ENCODE data around the gene SLC47A1. TPM values are rescaled to one million over a fixed set of nuclear protein-coding genes. Genes with fewer than 3 reads are reported as not detected.

SLC47A1 gene
- total RNA-seq, 3 donors from 2014 or later (not counting 1 experiment from before 2014, with no cell fraction given): 0.29 to 1.3 (median 0.45) TPM

GRCh38 chr17:19487024-19487600 lies 46.5 kb upstream of the SLC47A1 start:
- Mint-ChIP-seq H3K36me3 (no peaks in the 10 kb centered on the region), H3K9me3 (no peaks in the 10 kb centered on the region), H3K27ac (no peak overlapping the region), H3K4me3 (no peak overlapping the region), H3K27me3 (ENCODE audit: low read depth in 2 of 2) (peaks cover 0 to 6% of the 10 kb centered on the region in 2 donors), H3K4me1 (no peaks in the 10 kb centered on the region)
- Histone ChIP-seq H3K36me3 (ENCODE audit: control insufficient read depth, insufficient read depth, low read length) (no peaks in the 10 kb centered on the region), H3K4me1 (ENCODE audit: control insufficient read depth, insufficient read depth, low read length) (no peaks in the 10 kb centered on the region), H3K4me3 (ENCODE audit: low read length) (no peak overlapping the region), H3K9me3 (ENCODE audit: control insufficient read depth, insufficient read depth, low read length) (no peaks in the 10 kb centered on the region), H3K27ac (ENCODE audit: low read length) (no peak overlapping the region), H3K27me3 (ENCODE audit: control insufficient read depth, insufficient read depth, low read length) (no peaks in the 10 kb centered on the region)
- DNase-seq (no peak), ATAC-seq (no peak)
- intact Hi-C loops (cut with micrococcal nuclease): no loop called here
- TF ChIP-seq CTCF (IDR thresholded peaks at IDR 0.05): no peak
- 83% methylated on average over 12 of the region's 12 CpGs for WGBS (ENCODE audit: insufficient coverage)

DNA sequence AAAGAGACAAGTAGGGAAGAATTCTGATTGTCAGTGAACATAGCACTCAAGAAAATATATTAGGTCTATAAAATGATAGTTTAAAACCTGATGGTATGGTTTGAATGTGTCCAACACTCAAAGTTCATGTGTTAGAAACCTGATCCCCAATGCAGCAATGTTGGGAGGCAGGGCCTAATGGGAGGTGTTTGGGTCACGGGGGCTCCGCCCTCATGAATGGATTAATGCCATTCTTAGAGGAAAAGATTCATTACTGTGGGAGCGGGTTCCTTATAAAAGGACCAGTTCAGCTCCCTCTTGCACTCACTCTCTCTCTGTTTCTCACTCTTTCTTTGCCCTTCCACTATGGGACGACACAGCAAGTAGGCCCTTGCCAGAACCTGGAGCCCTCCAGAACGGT lies 41.5 kb upstream of the SLC47A1 start:
- no peak for TF ChIP-seq CTCF (IDR thresholded peaks at IDR 0.05)
- Histone ChIP-seq H3K27me3 (ENCODE audit: control insufficient read depth, insufficient read depth, low read length) (no peaks in the 10 kb centered on the region), H3K36me3 (ENCODE audit: control insufficient read depth, insufficient read depth, low read length) (no peaks in the 10 kb centered on the region), H3K4me3 (ENCODE audit: low read length) (no peak overlapping the region), H3K4me1 (ENCODE audit: control insufficient read depth, insufficient read depth, low read length) (no peaks in the 10 kb centered on the region), H3K9me3 (ENCODE audit: control insufficient read depth, insufficient read depth, low read length) (no peaks in the 10 kb centered on the region), H3K27ac (ENCODE audit: low read length) (no peak overlapping the region)
- intact Hi-C loops (cut with micrococcal nuclease): no loop called here
- Mint-ChIP-seq H3K9me3 (no peaks in the 10 kb centered on the region), H3K4me1 (no peaks in the 10 kb centered on the region), H3K4me3 (no peak overlapping the region), H3K27ac (no peak overlapping the region), H3K36me3 (no peaks in the 10 kb centered on the region), H3K27me3 (ENCODE audit: low read depth in 2 of 2) (no peaks in the 10 kb centered on the region)
- ATAC-seq: no peak
- DNase-seq: no peak
- WGBS (ENCODE audit: insufficient coverage): 86% methylated on average over 2 of the region's 5 CpGs

DNA sequence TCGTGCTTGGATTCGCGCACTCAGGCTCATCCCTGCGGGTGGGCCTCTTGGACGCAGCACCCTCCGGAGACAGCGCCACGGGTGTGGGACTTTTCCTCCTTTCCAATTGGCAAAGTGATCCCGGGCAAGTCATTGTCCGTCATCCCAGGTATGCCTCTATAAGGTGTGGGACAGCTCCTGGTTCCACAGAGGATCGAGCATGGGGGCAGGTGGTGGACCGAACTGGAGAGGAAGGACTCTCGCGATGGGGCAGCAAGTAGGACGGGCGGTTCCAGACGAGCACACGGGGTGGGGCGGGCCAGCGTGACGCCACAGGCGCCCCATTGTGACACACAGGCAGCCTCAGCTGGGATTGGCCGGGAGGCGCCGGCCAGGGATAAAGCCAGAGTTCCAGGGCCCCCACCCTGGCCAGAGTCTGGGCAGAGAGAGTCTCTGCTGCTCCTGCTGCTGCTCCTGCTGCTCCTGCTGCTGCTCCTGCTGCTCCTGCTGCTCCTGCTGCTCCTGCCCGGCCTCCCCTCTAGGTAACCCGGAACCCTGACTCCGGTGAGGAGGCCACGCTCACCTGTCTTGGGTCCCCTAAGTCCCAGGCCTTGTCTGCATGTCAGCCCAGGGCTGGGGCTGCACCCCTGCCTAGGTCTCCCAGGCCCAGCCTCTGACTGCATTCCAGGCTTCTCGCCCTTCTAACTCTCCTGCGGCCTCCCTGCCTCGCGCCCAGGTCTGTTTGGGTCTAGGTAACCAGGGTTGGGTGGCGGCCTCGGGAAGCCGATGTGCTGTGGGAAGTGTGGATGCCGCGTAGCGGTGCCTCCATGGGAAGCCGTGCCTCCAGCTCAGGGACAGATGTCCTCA lies 38.5 kb upstream of the SLC47A1 start:
- intact Hi-C loops (cut with micrococcal nuclease): no loop called here

More for the DNA sequence above, 38.5 kb upstream of the SLC47A1 start:
- Mint-ChIP-seq H3K27me3 (ENCODE audit: low read depth in 2 of 2) (no peaks in the 10 kb centered on the region), H3K4me1 (no peaks in the 10 kb centered on the region), H3K36me3 (no peaks in the 10 kb centered on the region), H3K9me3 (no peaks in the 10 kb centered on the region), H3K4me3 (no peak overlapping the region), H3K27ac (no peak overlapping the region)
- TF ChIP-seq CTCF (IDR thresholded peaks at IDR 0.05): no peak
- H3K4me1 ChIP-seq (ENCODE audit: control insufficient read depth, insufficient read depth, low read length): no peaks in the 10 kb centered on the region
- no peaks in the 10 kb centered on the region for H3K27me3 ChIP-seq (ENCODE audit: control insufficient read depth, insufficient read depth, low read length)
- DNase-seq (no peak), ATAC-seq (no peak)
- no peak overlapping the region for H3K27ac ChIP-seq (ENCODE audit: low read length)
- no peaks in the 10 kb centered on the region for H3K36me3 ChIP-seq (ENCODE audit: control insufficient read depth, insufficient read depth, low read length)
- no peak overlapping the region for H3K4me3 ChIP-seq (ENCODE audit: low read length)
- H3K9me3 ChIP-seq (ENCODE audit: control insufficient read depth, insufficient read depth, low read length): no peaks in the 10 kb centered on the region
- WGBS (ENCODE audit: insufficient coverage): 91% methylated on average over 40 of the region's 40 CpGs
